Vagina (tissue), 2 donors: ENCODE data around the gene ESPL1. TPM values are rescaled to one million over a fixed set of nuclear protein-coding genes. Genes with fewer than 3 reads are reported as not detected.
A peak's percentile ranks its signal among the peaks of the same experiment; 100 is the strongest.

Experiments used
- DNase-seq, 2 donors: peaks; one replicate each; pipeline ENCODE4 v3.0.0-alpha.2; 2017; ENCODE audit errors: extremely low spot score in 2 of 2
- H3K27ac ChIP-seq: fragments of 200-600 bp; sonication (generic); one replicate; pipeline ENCODE4 v1.5.1; 2019
- H3K27me3 ChIP-seq: fragments of 200-600 bp; sonication (generic); one replicate; pipeline ENCODE4 v1.5.1; 2019
- H3K36me3 ChIP-seq, 2 donors: fragments of 200-600 bp; sonication (generic); one replicate each; pipeline ENCODE4 v1.5.1; 2017 to 2019
- H3K4me1 ChIP-seq: fragments of 200-600 bp; sonication (generic); one replicate; pipeline ENCODE4 v1.5.1; 2019
- H3K4me3 ChIP-seq, 2 donors: fragments of 200-600 bp; sonication (generic); 1 replicate in 1 of 2; 2 replicates in 1 of 2; pipeline ENCODE4 v1.5.1; 2016 to 2019
- H3K9me3 ChIP-seq: fragments of 200-600 bp; sonication (generic); one replicate; pipeline ENCODE4 v1.5.1; 2019
- CTCF ChIP-seq, 3 experiments: fragments of 450-650 bp in 2 of 3; fragments of 200-600 bp in 1 of 3; sonication (generic) in 1 of 3; IDR thresholded peaks; one replicate each; pipeline ENCODE4 v1.5.1; 2017 to 2019; ENCODE audit warnings: antibody characterized with exemption in 3 of 3, mild to moderate bottlenecking in 2 of 3, moderate library complexity in 2 of 3
- POLR2A ChIP-seq, 2 donors: fragments of 450-650 bp; IDR thresholded peaks; one replicate each; pipeline ENCODE4 v1.6.1; 2017; ENCODE audit warnings: antibody characterized with exemption in 2 of 2, mild to moderate bottlenecking in 2 of 2, moderate library complexity in 2 of 2
- POLR2AphosphoS5 ChIP-seq, 2 donors: sonication (generic); formaldehyde crosslinking; IDR thresholded peaks; one replicate each; pipeline ENCODE4 v1.9.0; 2017; ENCODE audit warnings: antibody characterized with exemption in 2 of 2, mild to moderate bottlenecking in 2 of 2, low read depth in 1 of 2; ENCODE audit not compliant: insufficient read depth in 1 of 2
- intact Hi-C: fragments of 100-400 bp; cut with DNase I; formaldehyde crosslinking; loops from one replicate; pipeline ENCODE4 v1.15.1; 2023
- total RNA-seq: library from RNA; depleted of rRNA; stranded (reverse); fragments of >200 nt; gene quantifications from one replicate; pipeline ENCODE4 v1.2.3, GENCODE V29; 2016

The ESPL1 gene
- total RNA-seq, 1 donor from 2014 or later, result 17.7 TPM

GRCh38 chr12:53234271-53234914 is 33.7 kb upstream of the ESPL1 start:
- peaks cover 61% of the 10 kb centered on the region for H3K4me1 ChIP-seq
- no peaks in the 10 kb centered on the region for H3K9me3 ChIP-seq
- H3K27ac ChIP-seq, result peak overlapping the region; percentile 95
- H3K4me3 ChIP-seq, result peak overlapping the region in 1 of 2 donors; percentile 72
- no peaks in the 10 kb centered on the region for H3K27me3 ChIP-seq
- intact Hi-C loops, result no loop called here
- H3K36me3 ChIP-seq, result no peaks in the 10 kb centered on the region
- TF ChIP-seq CTCF (IDR thresholded peaks at IDR 0.05), result no peak
- TF ChIP-seq POLR2AphosphoS5 (IDR thresholded peaks at IDR 0.05; ENCODE audit: insufficient read depth in 1 of 2, low read depth in 1 of 2), result no peak
- TF ChIP-seq POLR2A (IDR thresholded peaks at IDR 0.05), result no peak
- peak in 1 of 2 donors; percentile 75 for DNase-seq

- intact Hi-C loops, result no loop called here
- H3K27me3 ChIP-seq, result no peaks in the 10 kb centered on the region
- H3K4me3 ChIP-seq, result no peak overlapping the region
- TF ChIP-seq POLR2AphosphoS5 (IDR thresholded peaks at IDR 0.05; ENCODE audit: insufficient read depth in 1 of 2, low read depth in 1 of 2) (no peak), CTCF (IDR thresholded peaks at IDR 0.05) (no peak), POLR2A (IDR thresholded peaks at IDR 0.05) (no peak)
- no peaks in the 10 kb centered on the region for H3K36me3 ChIP-seq
- no peaks in the 10 kb centered on the region for H3K9me3 ChIP-seq
- peak overlapping the region; percentile 95 for H3K27ac ChIP-seq
- DNase-seq, result peak in 1 of 2 donors; percentile 75
- peaks cover 53% of the 10 kb centered on the region for H3K4me1 ChIP-seq
Measured at GRCh38 chr12:53235164-53235563, 32.9 kb upstream of the ESPL1 start.

- Histone ChIP-seq H3K9me3 (no peaks in the 10 kb centered on the region), H3K4me3 (no peak overlapping the region), H3K36me3 (no peaks in the 10 kb centered on the region), H3K27ac (no peak overlapping the region), H3K27me3 (no peaks in the 10 kb centered on the region), H3K4me1 (peaks cover 46% of the 10 kb centered on the region)
- DNase-seq, result peak in 1 of 2 donors; percentile 82
- intact Hi-C loops, result no loop called here
- no peak for TF ChIP-seq POLR2AphosphoS5 (IDR thresholded peaks at IDR 0.05; ENCODE audit: insufficient read depth in 1 of 2, low read depth in 1 of 2)
- no peak for TF ChIP-seq CTCF (IDR thresholded peaks at IDR 0.05)
- TF ChIP-seq POLR2A (IDR thresholded peaks at IDR 0.05), result no peak
Measured at GRCh38 chr12:53235742-53236442, 32.2 kb upstream of the ESPL1 start.

GRCh38 chr12:53236443-53237111 is 31.5 kb upstream of the ESPL1 start:
- TF ChIP-seq CTCF (IDR thresholded peaks at IDR 0.05) (no peak), POLR2AphosphoS5 (IDR thresholded peaks at IDR 0.05; ENCODE audit: insufficient read depth in 1 of 2, low read depth in 1 of 2) (no peak), POLR2A (IDR thresholded peaks at IDR 0.05) (no peak)
- Histone ChIP-seq H3K27me3 (no peaks in the 10 kb centered on the region), H3K4me1 (peaks cover 41% of the 10 kb centered on the region), H3K4me3 (no peak overlapping the region), H3K9me3 (no peaks in the 10 kb centered on the region), H3K27ac (no peak overlapping the region), H3K36me3 (no peaks in the 10 kb centered on the region)
- intact Hi-C loops, result no loop called here
- DNase-seq, result no peak
